ENCODE data around the gene TMSB15B.
"Not testable (repeated sequence)": the region's sequence is repeated elsewhere in the genome, so short reads cannot be mapped to it uniquely, and the experiment has no call there.

Gene TMSB15B

DNA sequence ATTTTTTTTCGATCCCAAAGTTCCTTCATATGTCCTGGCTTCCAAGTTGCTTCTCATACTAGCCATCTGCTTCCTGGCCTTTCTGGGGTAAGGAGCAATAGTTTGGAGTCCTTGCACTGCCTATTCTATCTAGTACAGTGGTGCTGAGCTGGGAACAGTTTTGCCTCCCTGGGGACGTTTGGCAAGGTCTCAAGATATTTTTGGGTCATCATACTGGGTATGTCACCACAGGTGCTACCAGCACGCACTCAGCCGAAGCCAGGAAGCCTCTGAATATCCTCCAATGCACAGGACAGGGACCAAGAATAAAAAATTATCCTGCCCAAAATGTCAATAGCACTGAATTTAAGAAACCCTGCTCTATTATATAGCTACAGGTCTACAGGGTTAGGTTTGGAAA is 35.4 kb upstream of the TMSB15B start:
- Histone ChIP-seq H3K4me1 (ENCODE audit: control insufficient read depth in 1 of 2, insufficient read depth in 1 of 2, low read depth in 1 of 2, low read length in 1 of 2) (no peaks in the 10 kb centered on the region), H3K4me3 (ENCODE audit: low read depth in 1 of 2, low read length in 1 of 2) (no peak overlapping the region), H3K36me3 (no peaks in the 10 kb centered on the region), H3K9me3 (no peaks in the 10 kb centered on the region), H3K27ac (no peak overlapping the region), H3K27me3 (no peaks in the 10 kb centered on the region)
- TF ChIP-seq CTCF (IDR thresholded peaks at IDR 0.05): no peak

- Histone ChIP-seq H3K27me3 (no peaks in the 10 kb centered on the region), H3K27ac (no peak overlapping the region), H3K4me3 (ENCODE audit: low read depth in 1 of 2, low read length in 1 of 2) (no peak overlapping the region), H3K4me1 (ENCODE audit: control insufficient read depth in 1 of 2, insufficient read depth in 1 of 2, low read depth in 1 of 2, low read length in 1 of 2) (no peaks in the 10 kb centered on the region), H3K36me3 (no peaks in the 10 kb centered on the region), H3K9me3 (no peaks in the 10 kb centered on the region)
- no peak for TF ChIP-seq CTCF (IDR thresholded peaks at IDR 0.05)
These were observed 34.8 kb upstream of the TMSB15B start for GRCh38 chrX:103927633-103928032.

- Histone ChIP-seq H3K9me3 (no peaks in the 10 kb centered on the region), H3K4me3 (ENCODE audit: low read depth in 1 of 2, low read length in 1 of 2) (no peak overlapping the region), H3K36me3 (no peaks in the 10 kb centered on the region), H3K27me3 (no peaks in the 10 kb centered on the region), H3K4me1 (ENCODE audit: control insufficient read depth in 1 of 2, insufficient read depth in 1 of 2, low read depth in 1 of 2, low read length in 1 of 2) (no peaks in the 10 kb centered on the region), H3K27ac (no peak overlapping the region)
- TF ChIP-seq CTCF (IDR thresholded peaks at IDR 0.05): no peak
These were observed 30.3 kb upstream of the TMSB15B start for GRCh38 chrX:103932133-103932532.

DNA sequence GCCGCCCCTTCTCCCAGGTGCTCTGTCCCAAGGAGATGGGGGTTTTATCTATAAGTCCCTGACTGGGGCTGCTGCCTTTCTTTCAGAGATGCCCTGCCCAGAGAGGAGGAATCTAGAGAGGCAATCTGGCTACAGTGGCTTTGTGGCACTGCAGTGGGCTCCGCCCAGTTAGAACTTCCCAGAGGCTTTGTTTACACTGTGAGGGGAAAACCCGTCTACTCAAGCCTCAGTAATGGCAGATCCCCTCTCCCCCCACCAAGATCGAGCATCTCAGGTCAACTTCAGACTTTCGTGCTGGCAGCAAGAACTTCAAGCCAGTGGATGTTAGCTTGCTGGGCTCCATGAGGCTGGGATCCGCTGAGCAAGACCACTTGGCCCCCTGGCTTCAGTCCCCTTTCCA is 22.2 kb upstream of the TMSB15B start:
- not testable (repeated sequence) for H3K27me3 ChIP-seq; H3K27ac ChIP-seq; H3K36me3 ChIP-seq; H3K4me1 ChIP-seq (ENCODE audit: control insufficient read depth in 1 of 2, insufficient read depth in 1 of 2, low read depth in 1 of 2, low read length in 1 of 2); H3K9me3 ChIP-seq; H3K4me3 ChIP-seq (ENCODE audit: low read depth in 1 of 2, low read length in 1 of 2)

- Histone ChIP-seq H3K4me1 (ENCODE audit: control insufficient read depth in 1 of 2, insufficient read depth in 1 of 2, low read depth in 1 of 2, low read length in 1 of 2) (no peaks in the 10 kb centered on the region), H3K27me3 (no peaks in the 10 kb centered on the region), H3K4me3 (ENCODE audit: low read depth in 1 of 2, low read length in 1 of 2) (no peak overlapping the region), H3K27ac (no peak overlapping the region), H3K36me3 (no peaks in the 10 kb centered on the region), H3K9me3 (no peaks in the 10 kb centered on the region)
- TF ChIP-seq CTCF (IDR thresholded peaks at IDR 0.05): no peak
These were observed 21.0 kb upstream of the TMSB15B start for GRCh38 chrX:103941201-103941975.

DNA sequence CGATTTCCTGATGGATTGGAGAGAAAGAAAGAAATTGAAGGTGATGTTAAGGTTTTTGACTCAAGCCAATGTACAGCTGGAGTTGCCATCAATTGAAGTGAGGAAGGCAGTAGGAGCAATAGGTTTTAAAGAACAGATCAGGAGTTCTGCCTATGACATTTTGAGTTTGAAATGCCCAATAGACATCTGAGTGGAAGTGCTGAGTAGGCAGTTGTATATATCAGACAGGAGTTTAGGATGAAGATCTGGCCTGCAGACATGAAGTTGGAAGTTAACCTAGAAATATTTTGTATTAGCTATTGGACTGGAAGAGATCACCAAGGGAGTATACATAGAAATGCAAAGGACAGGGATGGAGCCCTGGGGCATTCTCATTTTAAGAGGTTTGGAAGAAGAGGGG is 12.9 kb upstream of the TMSB15B start:
- H3K9me3 ChIP-seq: no peaks in the 10 kb centered on the region
- H3K4me3 ChIP-seq (ENCODE audit: low read depth in 1 of 2, low read length in 1 of 2): no peak overlapping the region
- H3K36me3 ChIP-seq: no peaks in the 10 kb centered on the region
- H3K27me3 ChIP-seq: no peaks in the 10 kb centered on the region
- H3K4me1 ChIP-seq (ENCODE audit: control insufficient read depth in 1 of 2, insufficient read depth in 1 of 2, low read depth in 1 of 2, low read length in 1 of 2): no peaks in the 10 kb centered on the region
- no peak overlapping the region for H3K27ac ChIP-seq
- TF ChIP-seq CTCF (IDR thresholded peaks at IDR 0.05): no peak
